NCI-H146 treated with DMSO at 0.1 percent for 48 hours (cell line): ENCODE results near the gene TRERF1.

Source experiments
- DNase-seq: peaks from one replicate; lab custom pipeline; 2025; ENCODE audit not compliant: unreplicated experiment; lab: John Stamatoyannopoulos, UW

The TRERF1 gene

DNA sequence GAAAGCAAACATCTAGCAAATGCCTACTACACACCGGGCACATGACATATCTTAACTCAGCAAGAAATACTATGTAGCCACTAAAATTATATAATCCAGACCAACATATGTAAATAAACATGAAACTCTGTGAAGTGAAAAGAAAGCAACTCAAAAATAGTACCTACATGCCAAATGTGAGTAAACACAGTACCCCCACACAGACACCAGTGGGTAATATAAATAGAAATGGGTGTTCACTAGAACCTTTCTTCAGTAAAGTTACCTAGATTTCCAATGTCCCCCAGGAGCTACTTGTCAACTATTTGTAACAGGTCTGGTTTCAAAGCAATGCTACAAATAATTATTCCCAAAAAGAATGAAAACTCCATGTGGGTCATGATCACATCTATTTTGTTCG, 25.5 kb downstream of the TRERF1 start:
- no peak for DNase-seq

DNA sequence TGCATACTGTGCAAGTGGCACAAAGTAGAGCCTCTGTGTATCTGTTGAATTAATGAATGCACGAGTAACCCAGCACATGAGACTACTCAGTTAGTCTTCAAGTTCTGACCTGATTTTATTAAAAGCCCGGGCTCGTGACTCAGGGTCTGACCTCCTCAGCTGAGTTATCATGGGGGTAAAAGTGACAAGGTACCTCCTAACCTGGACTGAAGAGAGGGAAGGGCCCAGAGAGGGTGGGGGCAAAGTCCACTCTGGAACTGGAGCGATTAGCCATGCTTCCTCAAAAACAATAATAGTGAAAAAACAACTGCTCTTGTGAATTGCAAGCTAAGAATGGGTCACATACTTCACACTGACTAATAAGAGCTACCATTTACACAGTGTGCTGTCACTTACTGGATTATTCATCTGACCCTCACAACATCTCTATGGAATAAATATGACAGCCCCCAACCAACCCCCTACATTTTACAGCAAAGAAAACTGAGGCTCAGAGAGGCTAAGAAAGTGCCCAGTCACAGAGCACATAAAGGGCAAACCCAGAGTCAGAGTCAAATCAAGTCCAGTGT, 26.7 kb downstream of the TRERF1 start:
- DNase-seq = no peak

DNA sequence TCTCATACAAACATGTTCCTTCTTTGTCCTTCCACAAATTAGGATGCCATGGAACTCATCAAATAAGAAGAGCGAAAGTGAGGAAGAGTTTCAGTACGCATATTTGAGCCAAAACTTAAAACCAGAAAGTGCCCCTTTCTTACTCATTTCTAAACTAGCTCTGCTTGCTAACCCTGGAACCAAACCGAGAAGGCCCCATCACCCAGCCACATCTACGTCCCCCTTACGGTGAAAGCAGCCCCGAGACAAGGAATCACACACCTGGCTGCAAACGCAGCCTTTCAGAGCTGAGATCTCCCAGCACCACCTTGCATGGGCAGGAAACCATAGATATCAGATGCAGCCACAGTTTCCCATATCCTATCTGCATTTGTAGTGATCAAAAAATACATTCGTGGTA, 28.5 kb downstream of the TRERF1 start:
- no peak for DNase-seq

DNA sequence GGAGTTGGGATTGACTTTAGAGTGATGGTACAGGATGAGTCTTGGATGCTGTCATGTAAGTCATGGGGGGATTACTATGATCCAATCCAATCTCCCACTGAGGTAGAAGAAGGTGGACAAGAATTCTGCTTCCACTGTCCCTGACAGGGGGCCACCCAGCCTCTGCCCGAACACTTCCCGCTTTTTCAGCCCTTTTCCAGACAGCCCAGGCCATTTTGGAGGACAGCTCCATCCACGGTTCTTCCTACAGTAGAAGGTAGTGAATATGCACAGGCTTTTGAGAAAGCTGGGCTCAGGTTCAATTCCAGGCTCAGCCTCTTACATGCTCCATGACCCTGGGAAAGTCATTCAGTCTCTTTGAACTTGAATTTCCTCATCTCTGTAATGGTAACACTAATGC, 31.0 kb downstream of the TRERF1 start:
- no peak for DNase-seq

DNA sequence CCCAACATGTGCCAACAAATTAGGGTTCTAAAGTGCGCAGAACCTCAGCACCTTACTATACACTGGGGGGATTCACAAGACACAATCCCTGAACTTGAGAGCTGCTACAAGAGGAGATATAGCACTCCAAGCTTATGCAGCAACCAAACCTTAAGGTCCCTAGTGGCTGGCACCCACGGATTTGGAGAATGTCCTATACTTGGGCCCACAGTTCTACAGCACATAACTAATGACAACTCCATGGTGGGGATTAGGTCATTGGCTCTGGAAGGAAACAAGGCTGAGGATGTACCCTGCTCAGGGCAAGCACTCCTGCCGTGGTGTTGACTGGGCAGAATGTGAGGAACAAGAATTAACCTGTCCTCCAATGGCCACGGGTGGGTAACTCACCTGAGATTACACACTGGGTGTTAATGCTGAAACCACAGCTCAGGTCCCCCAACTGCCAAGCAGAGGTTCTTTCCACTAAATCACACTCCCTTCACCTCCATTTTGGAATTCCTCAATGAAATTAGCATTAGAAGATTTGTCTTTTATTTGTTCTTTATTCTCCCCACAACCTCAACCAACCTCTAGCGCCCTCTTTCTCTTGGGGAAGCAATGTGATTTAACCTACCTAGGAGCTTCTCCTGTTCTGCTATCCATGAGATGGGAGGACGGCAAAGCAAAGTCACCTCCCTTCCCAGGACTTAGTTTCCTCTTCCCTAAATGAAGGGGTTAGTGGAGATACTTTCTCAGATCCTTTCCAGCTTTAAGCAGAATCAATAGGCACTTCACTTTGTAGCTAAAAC, 32.0 kb downstream of the TRERF1 start:
- no peak for DNase-seq

DNA sequence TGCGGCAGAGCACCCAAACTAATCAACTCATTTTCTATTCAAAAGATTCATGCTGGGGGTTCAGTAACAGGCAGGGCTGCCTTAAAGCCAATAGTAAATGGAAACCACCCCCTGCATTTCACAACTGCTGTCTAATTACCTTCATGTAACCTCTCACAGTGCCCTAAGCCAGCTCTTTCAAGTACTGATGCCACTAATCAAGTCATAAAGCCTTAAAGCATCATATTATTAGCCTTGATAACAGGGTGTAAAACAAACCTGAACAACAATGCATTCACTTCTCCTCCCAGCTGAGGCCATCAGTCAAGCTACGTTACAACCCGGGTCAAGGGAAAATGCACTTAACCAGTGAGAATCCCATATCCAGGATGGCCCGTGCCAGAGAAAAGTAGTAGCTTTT, 33.0 kb downstream of the TRERF1 start:
- DNase-seq = peak; percentile 69

DNA sequence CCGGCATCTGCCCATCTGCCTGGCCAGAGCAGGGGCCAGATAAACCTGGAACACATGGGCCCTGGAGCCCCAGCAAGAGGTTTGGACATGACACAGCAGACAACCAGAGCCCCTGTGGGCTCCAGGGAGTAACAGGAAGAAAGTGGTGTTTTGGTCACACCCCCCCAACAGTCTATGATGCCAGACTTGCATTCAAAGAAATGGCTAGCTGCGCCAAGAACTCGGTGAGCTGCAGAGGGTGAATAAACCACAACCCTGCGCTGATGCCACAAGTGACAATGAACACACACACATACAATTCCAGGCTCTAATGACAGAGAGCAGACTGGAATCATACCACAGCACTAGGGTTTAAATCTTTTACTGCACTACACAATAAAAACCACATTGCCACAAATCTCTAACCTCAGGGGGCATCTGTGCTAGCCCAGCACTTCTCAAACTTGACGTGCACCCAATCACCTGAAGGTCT, 34.0 kb downstream of the TRERF1 start:
- DNase-seq = no peak

DNA sequence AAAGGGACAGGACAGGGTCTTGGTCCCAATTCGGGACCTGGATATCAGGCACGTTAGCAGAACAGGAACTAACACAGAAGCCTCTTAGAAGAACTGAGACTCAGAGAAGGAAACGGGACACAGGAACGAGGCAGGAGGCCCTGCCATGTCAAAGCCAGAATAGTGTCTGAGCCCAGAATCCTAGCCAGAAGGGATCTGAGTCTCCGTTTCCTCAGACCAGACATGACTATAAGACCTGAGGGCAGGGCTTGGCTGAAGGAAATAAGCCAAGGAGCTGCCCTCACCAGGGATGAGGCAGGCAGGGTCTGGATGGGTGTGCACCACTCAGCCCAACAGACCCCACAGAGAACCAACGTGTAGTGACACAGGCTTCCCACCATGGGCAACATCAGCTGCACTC, 40.3 kb downstream of the TRERF1 start:
- DNase-seq = no peak

DNA sequence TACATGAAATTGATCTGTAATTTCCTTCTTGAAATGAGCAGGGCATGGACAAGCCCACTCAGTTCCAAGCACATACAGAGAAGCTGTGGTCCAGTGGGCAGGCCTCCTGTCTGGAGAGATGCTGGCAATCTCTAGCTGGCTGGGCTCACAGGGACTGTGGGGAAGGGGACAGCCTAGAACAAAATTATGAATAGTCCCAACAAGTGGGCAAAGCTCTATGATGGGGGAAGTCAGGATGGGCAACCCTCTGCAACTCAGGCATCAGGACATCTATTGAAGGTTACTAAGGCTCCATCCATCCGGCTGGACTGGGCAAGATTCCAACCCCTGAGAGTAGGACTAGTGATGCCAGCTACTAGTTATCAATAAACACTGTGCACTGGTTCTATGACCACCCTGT, 40.9 kb downstream of the TRERF1 start:
- no peak for DNase-seq

DNA sequence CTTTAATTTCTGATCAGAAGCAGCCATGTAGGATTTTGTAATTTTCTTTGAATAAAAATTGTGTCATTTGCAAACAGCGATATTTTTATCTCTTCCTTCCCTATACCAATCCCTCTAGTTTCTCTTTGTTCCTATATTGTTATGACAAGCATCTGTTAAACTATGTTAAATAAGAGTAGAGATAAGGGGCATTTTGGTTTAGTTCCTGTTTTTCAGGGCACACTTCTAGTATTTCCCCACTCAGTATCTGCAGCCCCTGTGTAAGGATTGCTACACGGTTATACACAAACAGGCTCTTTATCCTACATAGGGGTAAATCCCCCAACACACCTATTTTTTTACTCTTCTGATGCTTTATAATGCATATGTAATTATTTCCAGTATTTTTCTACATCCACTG, 42.1 kb downstream of the TRERF1 start:
- DNase-seq = no peak

DNA sequence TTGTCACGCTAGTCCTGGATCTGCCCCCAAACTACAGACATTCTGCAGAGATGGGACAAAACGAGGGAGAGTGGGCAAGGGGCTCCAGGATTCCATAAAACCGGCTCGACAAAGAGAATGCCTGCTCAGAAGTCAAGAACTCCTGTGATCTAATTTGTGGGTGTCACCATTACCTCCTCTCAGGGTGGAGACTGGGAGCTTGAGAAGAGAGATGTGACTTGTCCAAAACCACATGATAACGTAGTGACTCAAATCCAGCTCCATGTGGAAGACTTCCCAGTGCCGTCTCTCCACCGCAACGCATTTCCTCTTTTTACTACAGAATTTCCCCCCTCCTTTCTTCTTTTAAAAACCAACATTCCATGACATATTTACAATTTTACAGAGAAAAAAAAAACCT, 44.3 kb downstream of the TRERF1 start:
- DNase-seq = no peak

DNA sequence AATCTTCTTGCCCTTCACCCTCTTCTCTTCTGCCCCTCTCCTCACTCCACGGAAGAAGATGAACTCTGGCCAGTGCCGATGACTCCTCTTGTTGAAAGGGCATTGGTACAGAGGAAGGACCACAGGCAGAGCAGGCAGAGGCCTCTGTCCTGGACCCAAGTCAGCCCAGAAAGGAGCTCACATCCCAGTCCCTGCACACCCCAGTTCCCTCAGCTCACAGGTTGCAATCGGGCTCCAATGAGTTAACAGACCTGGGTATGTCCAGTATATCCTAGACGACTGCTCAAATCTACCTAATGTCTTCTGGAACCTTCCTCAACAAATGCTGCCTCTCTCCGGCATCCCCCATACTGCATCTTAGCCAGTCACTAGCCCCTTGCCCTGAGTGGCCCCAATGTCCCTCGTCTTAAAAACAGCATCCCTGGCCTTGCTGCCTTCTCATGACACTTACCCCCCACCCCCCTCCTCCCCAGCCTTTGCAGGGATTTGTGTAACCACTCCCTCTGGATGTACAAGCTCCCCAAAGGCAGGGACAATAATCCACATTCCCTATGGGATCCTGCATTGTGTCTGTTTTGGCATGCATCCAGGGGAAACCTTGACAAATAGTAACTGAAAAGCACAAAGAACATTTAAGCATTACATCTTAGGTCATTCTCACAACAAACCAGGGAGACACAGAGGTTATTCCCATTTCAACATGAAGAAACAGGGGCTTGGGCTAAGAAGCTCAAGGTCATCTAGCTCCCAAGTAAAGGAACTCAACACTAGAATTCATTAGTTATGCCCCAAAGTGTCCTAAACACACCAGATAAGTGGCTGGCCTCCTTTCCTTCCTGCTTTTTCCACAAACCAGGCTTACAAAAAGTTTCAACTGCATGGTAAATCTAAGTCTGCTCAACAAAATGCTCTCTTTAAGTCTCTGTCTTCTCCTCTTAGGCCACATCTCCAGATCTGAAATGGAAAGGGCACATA, 45.1 kb downstream of the TRERF1 start:
- DNase-seq = no peak

DNA sequence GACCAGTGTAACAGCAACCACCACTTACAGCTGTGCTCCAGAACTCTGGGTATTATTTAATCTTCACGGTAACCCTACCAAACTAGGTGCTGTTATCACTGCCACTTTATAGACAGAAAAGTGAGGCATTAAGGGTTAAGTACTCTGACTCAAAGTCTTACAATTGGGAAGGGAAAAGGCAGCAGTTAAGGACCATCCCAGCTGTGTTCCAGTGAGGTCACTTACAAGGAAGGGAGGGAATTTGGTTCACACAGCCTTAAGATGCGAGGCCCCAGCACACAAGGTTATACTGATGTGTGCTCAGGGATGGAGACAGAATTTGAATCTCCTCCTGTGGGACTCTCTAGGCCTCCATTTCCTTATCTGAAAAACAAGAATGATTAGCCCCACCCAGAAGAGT, 46.7 kb downstream of the TRERF1 start:
- DNase-seq = no peak

DNA sequence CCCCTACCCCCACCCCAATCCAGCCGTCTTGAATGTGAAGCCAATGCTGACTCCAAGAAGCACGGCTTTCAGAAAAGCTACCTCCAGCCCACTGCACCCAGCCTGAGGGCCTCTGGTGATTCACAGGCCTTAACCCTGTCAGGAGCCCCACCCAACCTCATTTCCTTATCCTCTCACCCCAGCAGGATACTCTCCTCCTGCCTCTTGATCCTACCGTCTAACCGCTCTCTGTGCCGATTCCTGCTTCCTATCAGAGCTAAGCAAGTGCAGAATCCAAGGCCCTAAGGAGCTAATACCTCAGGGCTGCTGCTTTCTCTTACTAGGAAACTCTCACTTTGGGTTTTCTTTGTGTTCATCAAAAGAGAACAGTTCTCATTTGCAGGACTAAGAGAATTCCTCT, 47.2 kb downstream of the TRERF1 start:
- DNase-seq = no peak

DNA sequence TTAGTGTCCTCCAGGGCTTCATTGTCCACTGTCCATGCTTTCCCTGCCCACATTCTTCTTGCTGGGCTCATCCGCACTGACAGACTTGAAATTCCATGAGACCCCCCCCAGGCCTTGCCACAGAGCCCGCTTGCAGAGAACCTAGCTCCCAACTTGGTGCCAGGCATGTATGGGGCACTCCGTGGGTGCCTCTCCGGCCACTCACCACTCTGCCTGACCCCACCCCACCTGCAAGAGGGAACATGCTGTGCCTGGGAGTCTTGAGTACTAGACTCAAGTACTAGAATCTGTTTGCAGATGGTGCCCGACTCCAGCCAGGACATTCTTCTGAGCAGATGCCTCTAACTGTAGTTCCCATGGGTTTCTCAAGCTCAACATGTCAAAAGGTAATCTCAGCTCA, 47.9 kb downstream of the TRERF1 start:
- no peak for DNase-seq

DNA sequence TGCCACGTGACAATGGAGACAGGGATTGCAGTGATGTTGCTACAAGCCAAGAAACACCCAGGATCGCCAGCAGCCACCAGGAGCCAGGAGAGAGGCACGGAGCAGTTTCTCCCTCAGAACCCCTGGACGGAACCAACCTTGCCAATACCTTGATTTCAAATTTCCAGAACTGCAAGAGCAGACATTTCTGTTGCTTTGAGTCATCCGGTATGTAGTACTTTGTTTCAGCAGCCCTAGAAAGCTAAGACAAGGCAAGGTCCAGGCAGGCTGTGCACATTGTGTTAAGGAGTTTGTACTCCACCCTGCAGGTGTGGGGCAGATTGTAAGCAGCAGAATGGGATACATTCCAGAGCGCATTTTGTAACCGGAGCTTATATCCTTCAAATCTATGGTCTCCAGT, 48.3 kb downstream of the TRERF1 start:
- DNase-seq = no peak

DNA sequence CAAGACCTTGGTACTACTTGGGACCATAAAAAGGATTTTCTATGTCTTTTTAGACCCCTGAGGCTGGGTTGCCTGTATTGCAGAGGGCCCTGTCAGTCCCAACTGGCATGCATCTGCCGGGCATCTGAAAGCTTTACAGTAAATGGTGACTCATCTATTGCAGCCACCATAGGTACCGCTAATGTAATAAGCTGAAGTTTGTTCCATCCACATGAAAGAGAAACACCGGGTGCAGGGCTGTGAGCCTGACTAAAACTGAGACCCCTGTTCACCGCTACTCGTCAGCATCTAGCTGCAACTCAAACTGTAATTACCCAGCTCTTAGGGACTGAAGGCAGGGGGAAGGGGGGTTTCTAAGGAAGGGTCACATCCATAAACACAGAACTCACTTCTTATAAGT, 49.5 kb downstream of the TRERF1 start:
- DNase-seq = no peak

DNA sequence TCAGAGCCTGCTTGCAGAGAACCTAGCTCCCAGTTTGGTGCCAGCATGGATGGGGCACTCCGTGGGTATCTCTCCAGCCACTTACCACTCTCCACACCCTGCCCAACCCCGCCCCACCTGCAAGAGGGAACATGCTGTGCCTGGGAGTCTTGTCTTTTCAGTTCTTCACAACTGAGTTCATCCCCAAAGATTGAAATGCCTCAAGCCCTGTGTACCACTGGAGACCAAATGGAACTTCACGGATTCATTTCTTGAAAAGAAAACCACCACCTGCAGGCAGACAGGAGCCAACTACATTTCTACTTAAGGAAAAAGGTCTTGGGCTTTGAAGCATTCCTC, 50.1 kb downstream of the TRERF1 start:
- no peak for DNase-seq

DNA sequence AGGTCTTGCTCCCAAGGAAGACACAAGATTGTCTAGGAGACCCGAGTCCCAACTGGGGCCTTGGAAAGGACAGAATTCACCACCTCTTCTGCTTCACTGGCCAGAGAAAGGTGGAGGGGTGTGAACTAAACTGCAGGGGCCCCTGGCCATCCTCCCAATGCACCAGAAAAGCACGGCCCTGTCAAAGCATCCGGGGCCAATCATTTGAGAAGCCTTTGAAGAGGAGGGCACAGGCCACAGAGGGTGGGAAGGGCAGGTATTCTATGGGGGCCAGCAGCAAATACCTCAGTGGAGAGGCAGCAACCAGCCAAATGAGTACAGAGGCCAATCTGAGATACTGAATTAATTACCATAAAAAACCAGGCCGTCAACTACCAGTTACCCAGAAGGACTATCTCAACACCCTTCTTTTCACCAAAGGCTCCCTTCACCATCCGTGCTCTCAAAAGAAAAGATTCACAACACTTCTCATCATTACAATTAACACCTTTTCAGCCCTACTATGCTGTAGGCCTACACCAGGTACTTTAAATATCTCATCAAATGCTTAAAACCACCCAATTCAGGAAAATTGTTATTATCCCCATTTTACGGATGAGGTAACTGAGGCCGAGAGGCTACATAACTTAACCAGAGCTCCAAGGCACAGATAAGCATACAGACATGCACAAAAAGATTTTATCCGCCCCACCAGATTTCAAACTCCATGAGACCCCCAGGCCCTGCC, 50.7 kb downstream of the TRERF1 start:
- DNase-seq = no peak

DNA sequence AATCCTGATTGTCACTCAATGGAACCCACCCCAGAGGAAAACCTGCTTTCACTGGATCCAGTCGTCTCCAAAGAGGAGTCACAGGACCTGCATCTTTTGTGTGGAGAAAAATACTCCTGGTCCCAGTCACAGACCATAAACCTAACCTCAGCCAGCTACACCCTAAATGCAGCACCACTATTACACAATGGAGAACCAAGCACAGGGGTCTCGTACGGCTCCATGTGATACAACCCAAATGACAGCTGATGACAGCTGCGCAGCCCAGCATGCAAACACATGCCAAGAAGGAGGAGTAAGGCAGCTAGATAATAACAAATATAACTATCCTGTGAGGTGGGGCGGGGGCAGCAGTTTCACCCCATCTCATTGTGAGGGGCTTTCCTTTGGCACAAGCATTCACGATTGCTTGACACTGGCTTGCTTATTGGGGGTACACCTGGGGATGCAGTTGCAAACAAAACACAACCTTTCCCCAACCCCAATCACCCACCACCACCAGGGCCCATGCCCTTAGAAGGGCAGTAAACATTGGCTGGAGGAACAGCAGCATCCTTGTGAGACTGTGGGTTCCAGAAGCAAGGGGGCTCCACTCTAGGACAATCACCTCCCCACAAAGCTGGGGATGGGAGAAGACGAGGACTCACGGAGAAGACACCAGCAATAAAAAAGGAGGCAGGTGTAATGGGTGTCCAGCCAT, 51.5 kb downstream of the TRERF1 start:
- no peak for DNase-seq

DNA sequence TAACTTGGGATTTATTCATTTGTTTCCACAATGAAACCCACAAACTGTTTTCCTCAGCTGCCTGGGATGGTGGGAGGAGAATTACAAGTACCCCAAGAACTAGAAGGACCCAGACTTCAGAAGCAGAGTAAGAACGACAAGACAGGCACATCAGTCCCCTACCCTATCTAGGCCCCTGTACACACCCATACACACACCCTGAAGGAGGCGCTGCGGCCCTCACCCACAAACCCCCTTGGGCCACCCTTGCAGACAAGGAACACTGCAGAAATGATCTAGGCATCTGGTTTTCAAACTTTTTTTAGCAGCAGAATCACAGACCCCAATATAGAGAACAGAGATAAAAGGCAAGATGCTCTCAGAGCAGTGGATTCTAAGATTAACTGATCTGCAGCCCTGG, 55.0 kb downstream of the TRERF1 start:
- no peak for DNase-seq
